Right atrium auricular region (tissue), 2 donors: Measurements from ENCODE around the gene IL21R. TPM values are rescaled to one million over a fixed set of nuclear protein-coding genes. Genes with fewer than 3 reads are reported as not detected.

Experiments
- DNase-seq: peaks from one replicate; pipeline ENCODE4 v3.0.0-alpha.2; 2019; ENCODE audit warnings: low spot score
- H3K27ac ChIP-seq, 2 donors: fragments of 200-600 bp; sonication (generic); 1 replicate in 1 of 2; 2 replicates in 1 of 2; pipeline ENCODE4 v1.5.1; 2016 to 2019
- H3K27me3 ChIP-seq, 2 donors: fragments of 200-600 bp; sonication (generic); one replicate each; pipeline versions ENCODE4 v1.5.1 to v1.6.0; 2017 to 2019
- H3K36me3 ChIP-seq: fragments of 200-600 bp; sonication (generic); one replicate; pipeline ENCODE4 v1.5.1; 2016
- H3K4me1 ChIP-seq, 2 donors: fragments of 200-600 bp; sonication (generic); one replicate each; pipeline versions ENCODE4 v1.5.1 to v1.6.0; 2017 to 2019
- H3K4me3 ChIP-seq, 2 donors: fragments of 200-600 bp; sonication (generic); 1 replicate in 1 of 2; 2 replicates in 1 of 2; pipeline ENCODE4 v1.5.1; 2017 to 2019; ENCODE audit warnings: mild to moderate bottlenecking in 1 of 2, moderate library complexity in 1 of 2
- H3K9me3 ChIP-seq, 2 donors: fragments of 200-600 bp; sonication (generic); one replicate each; pipeline ENCODE4 v1.5.1; 2019
- CTCF ChIP-seq, 2 donors: fragments of 200-600 bp; sonication (generic); IDR thresholded peaks; one replicate each; pipeline ENCODE4 v1.5.1; 2019; ENCODE audit warnings: antibody characterized with exemption in 2 of 2
- total RNA-seq, 2 donors: library from RNA; depleted of rRNA; stranded (reverse); fragments of >200 nt; gene quantifications; one replicate each; pipeline ENCODE4 v1.1.0, GENCODE V29; 2016

IL21R gene
- total RNA-seq, 2 donors from 2014 or later, result 0.07 to 1.3 TPM

DNA sequence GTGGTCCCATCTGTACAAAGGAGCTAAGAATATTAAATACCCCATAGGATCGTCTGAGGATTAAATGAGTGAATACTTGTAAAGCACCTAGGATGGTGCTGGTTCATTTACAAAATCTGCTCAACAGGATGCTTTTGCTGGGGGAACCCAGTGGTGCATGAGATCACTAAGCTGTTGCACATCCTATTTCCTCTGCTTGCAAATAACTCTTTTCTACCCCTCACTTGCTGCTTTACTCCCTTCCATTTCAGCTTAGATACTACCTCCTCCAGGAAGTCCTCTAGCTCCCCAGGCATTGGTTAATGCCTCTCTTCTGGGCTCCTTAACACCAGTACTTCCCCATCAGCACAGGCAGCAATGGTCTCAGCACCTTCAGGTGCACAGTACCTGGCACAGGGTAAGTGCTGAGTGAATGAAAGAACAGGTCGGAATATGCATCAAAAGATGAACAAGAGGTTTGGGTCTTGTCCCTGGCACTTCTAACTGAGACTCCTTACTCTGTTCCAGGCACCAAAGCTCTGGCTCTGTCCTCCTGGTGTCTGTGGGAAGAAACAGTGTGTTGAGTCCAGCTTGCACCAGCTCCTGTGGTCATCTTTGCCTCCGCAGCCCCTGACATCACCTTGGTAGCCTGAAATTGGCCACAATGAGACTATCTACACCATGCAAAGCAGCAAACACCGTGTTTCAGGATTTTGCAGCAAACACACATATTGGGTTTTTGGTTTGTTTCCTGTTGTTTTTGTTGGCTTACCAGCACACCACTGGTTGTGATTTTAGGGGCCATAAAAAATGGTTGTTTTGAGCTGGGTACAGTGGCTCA lies 24.1 kb upstream of the IL21R start:
- Histone ChIP-seq H3K4me3 (no peak overlapping the region), H3K36me3 (no peaks in the 10 kb centered on the region), H3K27me3 (no peaks in the 10 kb centered on the region), H3K4me1 (peaks cover 0 to 4% of the 10 kb centered on the region in 2 donors), H3K27ac (no peak overlapping the region), H3K9me3 (no peaks in the 10 kb centered on the region)
- DNase-seq, result no peak
- TF ChIP-seq CTCF (IDR thresholded peaks at IDR 0.05), result no peak

DNA sequence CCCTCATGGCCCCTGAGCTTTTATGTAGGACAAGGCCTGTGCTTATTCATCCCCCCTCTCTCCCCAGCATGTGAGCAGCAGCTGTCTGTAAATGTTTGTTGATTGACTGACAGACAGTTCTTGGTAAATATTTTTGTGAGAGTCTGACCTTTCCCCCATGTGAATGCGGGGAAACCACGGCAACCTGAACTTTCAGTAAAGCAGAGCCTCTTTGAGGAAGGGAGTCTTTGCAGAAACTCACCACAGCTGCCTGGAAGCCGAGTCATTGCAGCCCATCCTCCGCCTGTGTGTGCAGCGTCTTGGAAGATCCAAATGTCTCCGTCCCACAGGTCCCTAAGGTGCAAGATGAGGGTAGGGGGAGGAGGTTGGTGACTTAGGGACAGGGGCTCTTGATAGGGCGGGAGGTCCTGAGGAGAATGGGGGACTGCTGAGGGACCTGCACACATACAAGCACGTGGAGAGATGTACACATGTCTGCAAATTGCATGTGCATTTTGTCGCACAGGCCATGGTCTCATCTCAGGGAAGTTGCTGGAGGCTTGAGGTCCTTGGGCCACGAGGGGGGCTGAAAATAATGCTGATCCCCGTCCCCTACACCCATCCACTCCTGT lies 23.0 kb upstream of the IL21R start:
- no peak overlapping the region for H3K27ac ChIP-seq
- TF ChIP-seq CTCF (IDR thresholded peaks at IDR 0.05), result no peak
- peaks cover 0 to 4% of the 10 kb centered on the region in 2 donors for H3K4me1 ChIP-seq
- H3K4me3 ChIP-seq, result no peak overlapping the region
- DNase-seq, result no peak
- H3K27me3 ChIP-seq, result no peaks in the 10 kb centered on the region
- H3K36me3 ChIP-seq, result no peaks in the 10 kb centered on the region
- peaks cover 0 to 4% of the 10 kb centered on the region in 2 donors for H3K9me3 ChIP-seq

DNA sequence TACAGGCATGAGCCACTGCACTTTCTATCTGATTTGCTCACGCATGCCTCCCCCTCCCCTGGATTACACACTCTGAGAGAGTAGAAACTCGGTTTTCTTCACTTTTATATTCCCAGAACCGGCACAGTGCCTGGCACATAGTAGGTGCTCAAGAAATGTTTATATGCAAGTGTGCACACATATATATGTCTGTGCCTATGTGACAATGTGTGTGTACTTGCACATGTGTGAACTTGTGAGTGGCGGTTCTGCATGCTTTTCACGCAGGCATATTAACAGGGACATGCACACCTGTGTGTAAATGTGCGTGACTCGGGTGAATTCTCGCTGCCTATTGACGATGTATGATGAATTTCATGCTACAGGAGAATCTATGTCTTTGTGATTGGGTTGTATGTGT lies 22.1 kb upstream of the IL21R start:
- Histone ChIP-seq H3K27me3 (no peaks in the 10 kb centered on the region), H3K9me3 (peaks cover 0 to 13% of the 10 kb centered on the region in 2 donors), H3K36me3 (no peaks in the 10 kb centered on the region), H3K27ac (no peak overlapping the region), H3K4me1 (no peaks in the 10 kb centered on the region), H3K4me3 (no peak overlapping the region)
- no peak for TF ChIP-seq CTCF (IDR thresholded peaks at IDR 0.05)
- DNase-seq, result no peak

GRCh38 chr16:27381236-27381635 lies 20.7 kb upstream of the IL21R start:
- no peaks in the 10 kb centered on the region for H3K36me3 ChIP-seq
- H3K9me3 ChIP-seq, result peaks cover 0 to 16% of the 10 kb centered on the region in 2 donors
- H3K27me3 ChIP-seq, result no peaks in the 10 kb centered on the region
- no peak for TF ChIP-seq CTCF (IDR thresholded peaks at IDR 0.05)
- no peak for DNase-seq
- no peak overlapping the region for H3K27ac ChIP-seq
- H3K4me3 ChIP-seq, result no peak overlapping the region
- no peaks in the 10 kb centered on the region for H3K4me1 ChIP-seq

- Histone ChIP-seq H3K9me3 (peaks cover 0 to 20% of the 10 kb centered on the region in 2 donors), H3K4me3 (no peak overlapping the region), H3K27me3 (no peaks in the 10 kb centered on the region), H3K36me3 (no peaks in the 10 kb centered on the region), H3K27ac (no peak overlapping the region), H3K4me1 (no peaks in the 10 kb centered on the region)
- TF ChIP-seq CTCF (IDR thresholded peaks at IDR 0.05), result no peak
- DNase-seq, result no peak
These were observed 19.8 kb upstream of the IL21R start for GRCh38 chr16:27381974-27382855.
